ENCODE data around the gene ZNF436.

GRCh38 chr1:23403735-23404486 is 34.3 kb upstream of the ZNF436 start:
- TF ChIP-seq CTCF (IDR thresholded peaks at IDR 0.05) (peak; percentile 94 to 98 (median 95)), POLR2A (IDR thresholded peaks at IDR 0.05) (no peak)
